HG03280 (cell line): ENCODE measurements around the gene ARHGEF26.

ENCODE experiments used
- ATAC-seq: cut with Tn5 transposase; IDR thresholded peaks from one replicate; pipeline ENCODE4 v1.9.1; 2021; ENCODE audit warnings: mild to moderate bottlenecking, moderate library complexity; ENCODE audit not compliant: unreplicated experiment

ARHGEF26 gene

DNA sequence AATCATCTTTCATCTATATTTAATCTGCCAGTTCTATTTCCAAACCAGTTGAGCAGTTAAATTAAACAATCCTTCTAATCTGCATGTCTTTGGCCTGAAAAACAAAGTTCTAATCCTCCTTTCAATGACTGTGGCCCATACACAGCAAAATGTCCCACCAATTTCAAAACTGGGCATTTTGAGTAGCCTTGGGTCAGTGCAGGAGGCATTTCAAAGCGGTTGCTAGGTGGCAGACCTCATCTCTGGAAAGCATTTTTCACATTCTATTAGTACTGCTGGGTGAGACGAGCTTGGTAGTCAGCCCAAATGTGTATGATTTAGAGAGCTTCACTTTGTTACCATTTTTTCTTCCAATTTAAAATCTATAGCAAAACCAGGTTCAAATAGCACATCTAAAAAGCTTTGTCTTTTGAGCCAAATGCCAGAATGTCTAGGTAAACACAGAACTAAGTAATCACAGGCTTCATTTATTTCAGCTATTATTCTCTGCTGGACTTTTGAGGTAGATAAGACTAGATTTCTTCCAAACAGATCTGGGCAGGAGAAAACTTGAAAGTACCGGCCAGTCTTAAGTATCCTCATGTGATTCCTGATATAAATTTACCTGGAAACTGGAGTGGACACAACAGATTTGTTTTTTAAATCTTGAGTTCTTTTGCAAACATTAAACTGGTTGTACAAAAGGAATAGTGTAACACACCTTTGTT, 8.9 kb upstream of the ARHGEF26 start:
- ATAC-seq = no peak

DNA sequence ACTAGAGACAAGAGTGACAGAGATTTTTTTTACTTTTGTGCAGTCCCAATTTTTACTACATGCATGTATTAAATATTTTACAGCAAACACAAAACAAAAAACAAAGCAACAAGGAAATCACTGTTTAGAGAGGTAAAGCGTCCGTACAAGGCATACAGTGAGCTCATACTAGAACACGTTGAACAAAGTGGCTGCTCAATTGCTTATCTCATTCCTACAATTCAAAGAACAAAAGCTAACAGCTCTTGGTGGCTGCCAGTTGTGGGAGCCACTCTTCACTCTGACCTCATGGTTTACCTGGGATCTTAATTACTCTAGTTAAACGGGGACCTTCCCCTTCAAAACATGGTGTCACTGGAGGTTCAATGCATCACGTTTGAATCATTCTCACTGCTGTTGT, 7.6 kb upstream of the ARHGEF26 start:
- ATAC-seq = no peak

DNA sequence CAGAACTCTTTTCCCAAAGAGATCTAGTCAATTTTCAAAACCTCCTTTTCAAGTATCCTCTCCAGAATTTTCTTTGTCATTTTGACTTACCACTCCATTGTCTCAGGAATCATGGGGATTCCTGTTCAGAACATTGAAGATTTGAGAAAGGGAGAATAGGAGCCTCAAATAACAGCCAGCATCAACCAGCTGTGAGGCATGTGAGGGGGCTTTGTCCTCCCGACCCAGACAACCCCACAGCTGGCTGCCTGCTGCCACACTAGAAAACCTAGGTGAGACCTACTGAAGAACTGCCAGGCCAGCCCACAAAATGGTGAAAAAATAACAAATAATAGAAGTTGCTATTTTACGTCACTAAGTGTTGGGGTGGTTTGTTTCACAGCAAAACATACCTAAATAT, 5.9 kb upstream of the ARHGEF26 start:
- no peak for ATAC-seq

DNA sequence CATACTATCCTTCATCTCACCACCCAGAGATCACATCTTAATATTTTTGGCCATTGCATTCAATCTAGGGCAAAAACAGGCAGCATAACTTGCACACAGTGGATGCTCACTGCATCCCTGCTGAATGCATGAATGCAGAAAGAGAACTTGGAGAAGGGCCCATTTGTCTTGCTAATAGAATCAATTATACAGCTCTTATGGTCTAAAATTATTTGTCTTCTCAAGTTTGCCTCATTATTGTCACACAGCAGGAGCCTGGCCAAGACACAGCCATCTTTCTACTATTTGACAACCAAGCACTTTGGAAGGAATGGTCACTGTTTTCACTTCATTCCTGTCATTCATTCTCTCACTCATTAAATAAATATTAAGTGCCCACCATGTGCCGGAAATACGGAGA, 1.2 kb upstream of the ARHGEF26 start:
- no peak for ATAC-seq

DNA sequence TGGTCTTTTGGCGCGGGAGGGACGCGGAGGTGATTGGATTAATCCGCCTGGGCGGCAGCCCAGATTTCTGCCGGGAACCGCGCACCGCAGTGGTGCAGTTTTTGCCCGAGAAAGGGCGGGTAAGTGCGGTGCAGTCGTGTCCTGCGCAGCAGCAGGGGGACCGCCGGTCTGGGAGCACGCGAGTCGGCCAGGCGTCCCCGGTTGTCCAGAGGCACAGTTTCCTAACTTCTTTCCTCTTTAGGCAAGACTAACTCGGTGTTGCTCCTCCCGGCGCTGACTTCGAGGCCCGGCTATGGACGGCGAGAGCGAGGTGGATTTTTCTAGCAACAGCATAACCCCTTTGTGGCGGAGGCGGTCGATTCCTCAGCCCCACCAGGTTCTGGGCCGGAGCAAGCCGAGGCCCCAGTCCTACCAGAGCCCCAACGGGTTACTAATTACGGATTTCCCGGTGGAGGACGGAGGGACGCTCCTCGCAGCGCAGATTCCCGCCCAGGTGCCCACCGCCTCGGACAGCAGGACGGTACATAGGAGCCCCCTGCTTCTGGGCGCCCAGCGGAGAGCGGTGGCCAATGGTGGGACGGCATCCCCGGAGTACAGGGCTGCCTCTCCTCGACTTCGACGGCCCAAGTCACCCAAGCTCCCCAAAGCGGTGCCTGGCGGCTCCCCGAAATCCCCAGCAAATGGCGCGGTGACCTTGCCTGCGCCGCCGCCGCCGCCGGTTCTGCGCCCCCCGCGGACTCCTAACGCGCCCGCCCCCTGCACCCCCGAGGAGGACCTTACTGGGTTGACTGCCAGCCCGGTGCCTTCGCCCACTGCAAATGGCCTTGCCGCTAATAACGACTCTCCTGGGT, 736 bp downstream of the ARHGEF26 start:
- ATAC-seq = peak; percentile 43

DNA sequence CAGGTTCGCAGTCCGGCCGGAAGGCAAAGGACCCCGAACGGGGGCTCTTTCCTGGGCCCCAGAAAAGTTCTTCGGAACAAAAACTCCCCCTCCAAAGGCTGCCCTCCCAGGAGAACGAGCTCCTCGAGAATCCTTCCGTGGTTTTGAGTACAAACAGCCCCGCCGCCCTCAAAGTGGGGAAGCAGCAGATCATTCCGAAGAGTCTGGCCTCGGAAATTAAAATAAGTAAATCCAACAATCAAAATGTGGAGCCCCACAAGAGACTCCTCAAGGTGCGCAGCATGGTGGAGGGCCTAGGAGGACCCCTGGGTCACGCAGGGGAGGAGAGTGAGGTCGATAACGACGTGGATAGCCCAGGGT, 1.3 kb downstream of the ARHGEF26 start:
- ATAC-seq = no peak

DNA sequence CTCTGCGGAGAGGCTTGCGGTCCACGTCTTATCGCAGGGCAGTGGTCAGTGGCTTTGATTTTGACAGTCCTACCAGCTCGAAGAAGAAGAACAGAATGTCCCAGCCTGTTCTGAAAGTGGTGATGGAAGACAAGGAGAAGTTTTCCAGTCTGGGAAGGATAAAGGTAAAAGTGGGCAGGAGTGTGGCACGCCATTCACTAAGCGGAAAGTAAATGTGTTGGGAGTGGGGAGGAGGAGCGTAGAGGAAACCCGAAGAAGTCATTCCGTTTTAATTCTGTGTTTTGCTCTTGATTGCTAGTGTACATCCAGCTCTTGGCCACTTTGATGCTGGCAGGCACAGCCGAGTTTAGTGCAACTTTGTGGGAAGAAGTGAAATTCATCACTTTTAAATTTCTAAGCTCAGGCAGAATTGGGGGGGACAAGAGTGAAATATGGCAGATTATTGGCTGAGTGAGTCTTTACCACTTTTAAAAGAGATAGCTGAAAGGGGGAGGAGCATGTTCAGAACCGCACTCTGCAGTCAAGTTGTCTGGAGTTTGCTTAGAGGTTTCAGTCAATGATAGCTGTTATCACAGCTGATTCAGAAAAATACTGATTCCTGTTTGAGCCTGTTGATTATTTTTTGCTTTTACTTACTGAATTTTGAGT, 1.8 kb downstream of the ARHGEF26 start:
- ATAC-seq = no peak

DNA sequence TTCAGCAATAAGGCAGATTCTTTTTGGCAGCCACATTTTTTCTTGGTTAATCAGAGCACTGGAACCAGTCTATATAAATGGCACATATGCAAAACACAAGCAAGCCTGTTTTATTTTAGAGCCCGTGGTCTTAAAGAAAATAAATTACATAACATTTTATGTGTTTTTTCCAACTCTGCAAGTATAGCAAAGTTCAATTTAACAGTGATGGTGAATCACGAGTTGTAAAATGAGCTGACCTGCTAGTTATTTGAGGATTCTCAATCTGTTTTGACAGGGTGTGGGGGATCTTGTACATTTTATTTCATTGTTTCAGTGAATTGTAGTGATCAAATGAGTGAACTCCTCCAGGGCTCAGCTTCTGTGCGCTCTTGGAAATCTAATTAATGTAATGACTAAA, 2.7 kb downstream of the ARHGEF26 start:
- ATAC-seq = no peak

DNA sequence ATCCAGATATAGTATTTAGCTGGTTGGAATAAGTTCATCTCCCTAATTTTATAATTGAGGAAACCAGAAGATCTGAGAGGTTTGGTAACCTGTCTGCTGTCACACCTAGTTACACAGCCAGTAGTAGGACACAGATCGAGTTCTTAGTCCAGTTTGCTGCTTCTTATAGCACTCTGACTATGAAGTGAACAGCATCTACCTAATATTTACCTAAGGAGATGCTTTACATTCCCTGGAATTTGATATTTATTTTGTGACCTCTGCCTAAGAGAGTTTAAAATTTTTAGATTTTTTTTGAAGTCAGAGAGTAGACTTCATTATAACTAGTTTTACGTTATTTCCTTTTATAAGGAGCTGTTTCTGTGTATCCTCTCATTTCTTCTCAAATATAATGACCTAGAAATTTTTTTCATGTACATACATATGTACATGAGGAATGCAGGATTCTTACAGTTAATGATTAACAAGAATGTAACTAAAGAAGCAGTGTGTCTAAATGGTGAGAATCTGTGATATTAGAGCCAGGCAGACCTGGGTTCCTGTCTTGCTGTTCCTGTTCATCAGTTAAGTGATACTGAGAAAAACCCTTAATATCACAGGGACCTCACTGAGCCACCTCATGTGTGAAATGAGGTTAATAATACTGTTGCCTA, 4.3 kb downstream of the ARHGEF26 start:
- ATAC-seq = no peak

DNA sequence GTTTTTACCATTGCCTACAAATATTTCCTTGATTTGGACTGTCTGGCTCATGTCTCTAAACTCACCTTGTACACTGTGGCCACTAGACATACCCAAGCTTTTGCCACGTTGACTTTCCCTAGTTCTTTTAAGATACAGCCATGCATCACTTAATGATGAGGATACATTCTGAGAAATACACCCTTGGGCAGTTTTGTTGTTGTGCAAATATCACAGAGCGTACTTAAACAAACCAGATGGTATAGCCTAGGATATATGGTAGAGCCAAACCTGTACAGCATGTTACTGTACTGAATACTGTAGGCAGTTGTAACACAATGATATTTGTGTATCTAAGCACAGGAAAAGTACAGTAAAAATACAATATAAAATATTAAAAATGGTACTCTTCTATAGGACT, 5.5 kb downstream of the ARHGEF26 start:
- ATAC-seq = no peak

DNA sequence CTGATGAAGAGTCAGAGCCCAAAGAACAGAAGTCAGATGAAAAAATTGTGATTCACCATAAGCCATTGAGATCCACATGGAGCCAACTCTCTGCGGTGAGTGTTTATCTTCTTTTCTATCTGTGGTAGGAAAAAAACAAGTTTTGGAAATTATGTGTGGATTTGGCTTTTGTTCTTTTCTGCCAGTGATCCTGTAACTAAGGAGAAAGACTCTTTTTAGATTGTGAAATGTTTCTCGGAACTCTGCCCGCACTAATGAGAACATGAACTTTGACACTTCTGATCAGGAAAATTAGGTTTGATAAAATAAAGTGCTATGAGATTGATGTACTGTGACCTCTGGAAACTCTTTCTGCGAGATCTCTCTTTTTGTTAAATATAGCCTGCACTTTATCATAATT, 8.4 kb downstream of the ARHGEF26 start:
- ATAC-seq = no peak

DNA sequence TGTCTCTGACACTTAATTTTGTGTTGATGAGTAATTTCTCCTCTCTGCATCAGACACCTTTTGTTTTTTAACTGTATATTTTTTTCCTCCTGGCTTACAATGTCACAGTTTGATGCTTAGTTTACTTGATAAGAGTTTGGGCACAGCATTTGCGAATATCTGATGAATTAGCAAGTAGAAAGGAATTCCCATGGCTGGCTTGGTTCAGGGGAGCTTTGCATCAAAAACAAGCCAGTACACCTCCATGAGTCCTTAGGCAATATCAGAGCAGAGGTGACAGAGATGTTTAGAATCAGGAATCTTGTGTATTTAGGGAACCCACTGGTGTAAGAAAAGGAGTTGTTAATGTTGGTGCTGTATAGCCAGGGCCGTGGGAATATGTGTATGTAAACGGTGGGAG, 9.3 kb downstream of the ARHGEF26 start:
- no peak for ATAC-seq

DNA sequence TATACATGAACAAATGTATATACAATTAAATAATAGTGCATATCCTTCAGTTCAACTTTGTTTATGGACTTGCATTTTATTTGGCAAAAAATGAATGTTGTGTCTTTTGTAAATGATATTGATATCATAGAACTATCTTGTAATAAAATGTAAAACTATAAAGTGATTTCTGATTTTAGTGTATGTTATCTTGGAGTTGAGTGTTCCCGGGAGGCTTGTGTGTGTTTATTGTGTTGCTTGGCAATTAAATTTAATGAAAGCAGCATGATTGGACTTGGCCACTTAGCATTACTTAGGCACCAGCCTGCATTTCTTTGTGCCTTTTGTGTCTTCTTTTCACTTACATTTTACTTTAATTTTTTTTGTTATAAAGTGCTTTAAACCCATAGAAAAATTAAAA, 10.6 kb downstream of the ARHGEF26 start:
- ATAC-seq = no peak

DNA sequence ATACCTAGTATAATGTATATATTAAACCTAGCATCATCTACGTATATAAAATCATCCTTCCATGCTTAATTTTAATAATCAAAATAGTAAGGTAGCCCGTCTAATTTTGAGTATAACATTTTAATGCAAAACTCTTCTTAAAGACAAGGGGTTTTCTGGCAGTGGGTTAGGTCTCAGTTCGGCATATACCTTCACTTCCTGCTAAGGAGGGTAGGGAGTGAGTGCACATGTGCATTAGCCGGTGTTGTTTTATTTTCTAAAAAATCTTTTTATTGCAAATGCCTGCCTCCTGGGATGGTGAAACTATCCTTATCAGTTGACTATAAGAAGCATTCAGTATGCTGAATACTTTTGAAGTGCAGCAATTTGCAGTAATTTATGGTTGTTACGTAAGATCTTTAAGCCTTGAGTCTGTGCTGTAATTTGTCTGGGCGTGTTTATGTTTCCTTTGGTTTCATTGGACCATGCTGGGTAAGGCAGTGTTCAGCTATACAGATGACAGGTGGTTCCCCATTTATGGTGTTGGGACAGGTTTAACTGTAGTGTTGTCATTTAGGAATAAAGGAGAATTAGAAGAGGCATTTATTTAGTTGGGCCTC, 11.7 kb downstream of the ARHGEF26 start:
- ATAC-seq = no peak

DNA sequence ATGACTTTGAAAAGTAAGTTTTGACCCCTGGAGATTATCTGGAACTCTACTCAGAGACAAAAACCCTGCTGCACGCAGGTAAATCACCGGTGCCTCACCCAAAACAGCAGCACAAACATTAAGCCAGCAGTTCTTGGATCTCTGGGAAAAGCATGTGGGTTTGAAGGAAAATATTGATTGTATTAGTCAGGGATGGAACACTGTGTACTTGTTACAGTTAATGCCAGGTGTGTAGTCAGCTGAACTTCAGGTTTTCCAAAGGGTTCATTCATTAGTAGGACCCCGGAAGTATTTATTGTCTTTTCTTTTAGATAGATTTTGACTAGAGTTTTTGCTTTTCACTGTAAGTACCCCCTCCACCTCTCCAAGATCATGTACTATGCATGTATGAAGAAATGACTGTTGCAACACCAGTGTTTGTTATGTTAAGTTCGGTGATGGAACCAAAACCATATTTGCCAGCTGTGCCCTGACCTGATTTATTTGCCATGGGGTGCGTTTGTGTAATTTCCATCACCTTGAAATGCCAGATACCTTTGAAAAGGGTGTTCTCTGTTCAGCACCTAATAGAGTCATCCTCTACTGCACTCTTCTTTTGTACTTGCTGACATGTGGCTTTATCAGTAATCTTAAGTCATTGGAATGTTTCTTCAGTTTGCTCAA, 14.5 kb downstream of the ARHGEF26 start:
- no peak for ATAC-seq

DNA sequence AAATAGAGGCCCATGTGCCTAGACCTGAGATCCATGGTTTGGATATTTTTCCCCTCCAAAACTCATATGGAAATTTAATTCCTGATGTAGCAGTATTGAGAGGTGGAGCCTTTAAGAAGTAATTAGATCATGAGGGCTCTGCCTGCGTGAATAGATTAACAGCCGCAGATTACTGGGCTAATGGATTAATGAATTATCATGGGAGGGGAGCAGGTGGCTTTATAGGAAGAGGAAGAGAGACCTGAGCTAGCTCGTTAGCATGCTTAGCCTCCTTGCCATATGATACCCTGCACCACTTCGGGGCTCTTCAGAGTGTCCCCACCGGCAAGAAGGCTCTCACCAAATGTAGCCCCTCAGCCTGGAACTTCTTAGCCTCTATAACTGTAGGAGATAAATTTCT, 15.8 kb downstream of the ARHGEF26 start:
- ATAC-seq = no peak

DNA sequence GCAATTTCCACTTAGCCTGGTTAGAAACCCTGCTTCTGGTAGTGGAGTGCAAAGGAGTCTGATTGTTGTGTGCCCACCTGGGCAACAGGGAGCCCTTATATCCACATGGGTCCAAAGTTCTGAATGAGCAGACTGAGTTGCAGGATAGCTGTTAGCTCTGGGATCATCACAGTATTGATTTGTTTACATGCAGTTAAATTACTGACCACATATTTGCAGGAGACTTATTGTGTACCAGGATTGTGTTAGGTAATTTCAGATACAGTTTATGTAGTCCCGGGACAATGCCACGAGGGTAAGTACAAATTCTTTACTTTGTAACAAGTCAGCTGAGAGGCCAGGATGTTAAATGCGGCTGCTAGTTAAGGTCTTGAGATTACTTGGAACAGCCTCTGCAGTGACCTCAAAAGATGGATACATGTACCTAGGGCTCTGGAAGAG, 18.8 kb downstream of the ARHGEF26 start:
- ATAC-seq = no peak

DNA sequence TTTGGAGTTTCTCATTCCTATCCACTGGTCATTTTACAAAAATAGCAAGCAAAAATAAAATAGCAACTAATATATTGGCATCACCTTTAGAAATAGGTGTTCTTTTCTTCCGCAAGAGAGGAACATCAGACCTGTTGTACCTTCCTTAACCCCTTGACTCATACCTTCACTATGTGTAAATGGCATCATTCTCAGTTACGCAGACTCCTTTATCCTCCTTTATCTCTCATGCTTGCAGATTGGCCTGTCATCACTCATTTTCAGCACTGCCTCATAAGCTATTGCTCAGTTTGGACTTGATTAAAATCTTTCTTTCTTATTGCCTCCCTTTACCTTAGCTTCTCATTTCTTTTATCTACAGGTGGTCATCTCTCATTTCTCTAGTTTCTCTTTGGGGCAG, 21.4 kb downstream of the ARHGEF26 start:
- ATAC-seq = no peak

DNA sequence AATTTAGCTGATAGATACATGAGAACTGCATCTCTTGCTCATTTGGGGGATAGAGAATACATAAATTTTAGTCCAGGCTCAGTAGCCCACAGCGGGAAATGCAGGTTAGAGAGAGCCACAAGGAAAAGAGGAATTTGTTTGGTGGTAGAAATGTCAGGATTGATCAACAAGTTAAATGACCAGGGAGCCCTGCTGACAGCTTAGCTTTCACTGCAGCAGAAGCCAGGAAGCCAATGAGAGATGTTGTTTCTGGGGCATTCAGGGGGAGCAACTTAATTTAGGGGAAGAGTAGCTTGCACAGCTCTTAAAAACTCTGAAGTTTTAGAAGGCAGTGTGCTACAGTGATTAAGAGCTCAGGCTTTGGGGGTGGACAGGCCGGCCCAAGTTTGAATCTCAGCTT, 22.7 kb downstream of the ARHGEF26 start:
- no peak for ATAC-seq

DNA sequence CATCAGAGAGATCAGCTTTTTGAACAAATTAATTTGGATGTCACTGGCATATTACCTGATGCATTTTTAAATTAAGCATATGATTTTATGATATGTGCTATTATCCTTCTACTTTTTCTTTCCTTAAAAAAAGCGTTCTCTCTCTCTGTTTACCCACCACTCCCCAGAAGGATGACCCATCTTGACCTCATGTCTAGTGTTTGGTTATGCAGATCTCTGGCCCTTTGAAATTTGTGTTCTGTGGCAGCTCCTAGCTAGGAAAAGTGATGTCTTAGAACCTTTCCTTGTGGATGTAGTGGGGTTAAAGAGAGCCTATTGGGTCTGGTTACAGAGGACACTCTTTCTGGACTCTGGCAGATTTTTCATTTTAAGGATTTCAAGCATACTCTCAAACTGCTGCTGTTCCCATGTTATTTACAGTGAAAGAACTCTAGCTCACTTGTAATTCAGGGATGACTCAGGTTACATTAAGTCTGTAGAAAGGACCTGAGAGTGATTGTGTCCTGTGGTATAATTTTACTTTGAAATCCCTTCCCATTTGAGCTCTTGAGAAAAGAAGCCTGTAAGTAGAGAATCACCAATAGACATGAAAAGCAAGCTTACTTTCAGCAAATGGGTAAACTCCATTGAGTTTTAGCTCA, 23.8 kb downstream of the ARHGEF26 start:
- no peak for ATAC-seq
